A204.1 (cell line): ENCODE measurements around the gene SLAMF8.

Experiments
- FAIRE-seq: peaks from 2 replicates; lab custom pipeline; 2012; peaks lifted over from hg19 to GRCh38; lab: Jason Lieb, UNC

SLAMF8 gene

DNA sequence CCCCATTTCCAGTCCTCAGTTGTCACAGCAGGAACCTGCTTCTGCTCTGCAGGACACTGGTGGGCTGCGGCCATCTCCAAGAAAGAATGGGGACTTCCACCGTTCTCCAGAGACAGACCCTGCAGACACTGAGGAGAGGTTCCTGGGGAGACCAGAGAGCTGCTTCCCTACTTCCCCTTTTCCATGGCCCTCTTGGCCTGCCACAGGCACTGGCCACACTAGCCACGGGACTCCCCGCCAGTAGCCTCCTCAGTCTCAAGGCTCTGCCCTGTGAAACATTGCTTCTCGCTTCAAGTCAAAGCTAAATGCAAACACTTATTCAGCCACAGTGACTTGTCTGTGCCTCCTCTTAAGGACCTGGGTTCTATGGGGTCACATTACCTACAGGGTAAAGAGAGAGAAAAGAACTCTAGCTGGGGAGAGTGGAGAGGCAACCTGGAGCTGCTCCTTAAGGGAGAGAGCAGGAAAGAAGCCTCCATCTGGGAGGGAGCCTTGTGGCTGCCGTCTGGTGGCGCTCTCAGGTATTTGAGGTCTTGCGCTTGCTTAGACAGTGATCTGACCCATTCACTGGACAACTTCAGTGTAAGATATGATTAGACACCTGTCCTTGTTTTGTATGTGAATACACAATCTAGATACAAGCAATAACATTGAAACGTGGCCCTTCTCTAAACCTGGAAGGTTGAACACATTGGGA, 5.4 kb upstream of the SLAMF8 start:
- no peak for FAIRE-seq

DNA sequence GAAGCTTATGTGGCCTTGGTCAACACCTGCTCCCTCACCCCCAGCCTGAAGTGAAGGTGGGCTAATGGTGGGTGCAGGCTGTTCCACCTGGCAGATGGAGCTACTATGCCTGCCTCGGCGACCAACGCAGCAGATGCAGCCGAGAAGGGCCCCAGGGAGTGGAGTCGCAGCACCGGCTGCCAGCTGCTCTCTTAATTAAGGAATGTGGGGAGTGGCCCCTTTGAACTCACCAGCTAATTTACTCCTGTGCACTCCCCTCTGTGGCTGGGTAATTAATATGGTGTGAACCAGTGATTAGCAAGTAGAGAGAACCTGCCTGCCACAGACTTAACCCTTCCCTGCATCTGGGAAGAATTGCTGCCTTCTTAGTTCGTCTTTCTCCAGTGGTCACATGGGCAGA, 3.3 kb upstream of the SLAMF8 start:
- FAIRE-seq: no peak

GRCh38 chr1:159825564-159825963, 1.1 kb upstream of the SLAMF8 start:
- FAIRE-seq: no peak

GRCh38 chr1:159827102-159827490, 423 bp downstream of the SLAMF8 start:
- FAIRE-seq: no peak

DNA sequence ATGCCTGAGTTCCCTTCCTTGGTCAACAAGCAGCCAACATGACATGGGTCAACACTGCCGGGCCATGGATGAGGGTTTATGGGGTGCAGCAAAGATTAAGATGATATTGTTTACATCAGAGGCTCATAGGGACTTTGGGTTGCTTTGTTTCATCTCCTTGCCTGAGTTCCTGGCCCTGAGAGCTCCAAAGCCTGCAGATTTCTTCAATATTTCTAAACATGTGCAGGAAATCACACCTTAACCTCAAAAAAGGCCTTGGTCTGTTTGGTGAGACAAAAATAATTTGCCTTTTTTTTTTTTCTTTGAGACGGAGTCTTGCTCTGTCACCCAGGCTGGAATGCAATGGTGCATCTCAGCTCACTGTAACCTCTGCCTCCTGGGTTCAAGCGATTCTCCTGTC, 876 bp downstream of the SLAMF8 start:
- no peak for FAIRE-seq

- no peak for FAIRE-seq
Measured at GRCh38 chr1:159828176-159828575, 1.5 kb downstream of the SLAMF8 start.

GRCh38 chr1:159828581-159829272, 2.1 kb downstream of the SLAMF8 start:
- FAIRE-seq: no peak

- no peak for FAIRE-seq
Measured at GRCh38 chr1:159829273-159829634, 2.6 kb downstream of the SLAMF8 start.

GRCh38 chr1:159829822-159830465, 3.3 kb downstream of the SLAMF8 start:
- no peak for FAIRE-seq

DNA sequence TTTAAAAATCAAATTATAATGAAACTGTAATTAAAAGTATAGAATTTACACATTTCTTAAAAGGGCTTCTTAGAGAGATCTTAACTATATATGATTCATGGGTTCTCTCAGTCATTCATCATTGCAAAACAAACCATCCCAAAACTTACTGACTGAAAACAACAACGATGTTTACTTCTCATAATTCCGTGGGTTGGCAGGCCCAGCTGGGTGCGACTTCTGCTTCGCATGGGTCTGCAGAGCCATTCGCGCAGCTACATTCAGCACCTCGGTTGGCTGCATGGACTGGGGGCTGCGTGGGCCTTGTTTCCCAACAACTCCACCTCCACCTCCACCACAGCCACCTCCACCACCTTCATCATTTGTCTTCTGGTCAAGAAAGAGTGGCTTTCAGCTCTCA, 4.0 kb downstream of the SLAMF8 start:
- FAIRE-seq: no peak

GRCh38 chr1:159831412-159832141, 4.9 kb downstream of the SLAMF8 start:
- no peak for FAIRE-seq

DNA sequence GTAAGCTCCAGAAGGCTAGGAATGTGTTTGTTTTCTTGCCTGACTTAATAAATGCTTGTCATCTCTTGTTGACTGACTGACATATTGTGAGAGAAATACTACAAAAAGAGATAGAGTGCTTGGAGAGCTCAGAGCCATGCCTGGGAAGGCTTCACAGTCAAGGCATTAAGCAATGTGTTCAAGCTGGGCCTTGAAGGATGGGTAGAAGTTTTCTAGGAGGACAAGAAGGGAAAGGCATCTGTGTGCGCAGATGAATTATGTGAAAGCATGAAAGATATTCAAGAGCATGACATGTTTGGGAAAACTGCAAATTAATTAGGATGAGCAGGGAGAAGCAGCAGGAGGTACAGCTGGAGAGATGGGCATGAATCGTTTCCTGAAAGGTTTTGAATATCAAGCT, 5.6 kb downstream of the SLAMF8 start:
- no peak for FAIRE-seq

GRCh38 chr1:159835356-159835755, 8.7 kb downstream of the SLAMF8 start:
- FAIRE-seq: no peak

DNA sequence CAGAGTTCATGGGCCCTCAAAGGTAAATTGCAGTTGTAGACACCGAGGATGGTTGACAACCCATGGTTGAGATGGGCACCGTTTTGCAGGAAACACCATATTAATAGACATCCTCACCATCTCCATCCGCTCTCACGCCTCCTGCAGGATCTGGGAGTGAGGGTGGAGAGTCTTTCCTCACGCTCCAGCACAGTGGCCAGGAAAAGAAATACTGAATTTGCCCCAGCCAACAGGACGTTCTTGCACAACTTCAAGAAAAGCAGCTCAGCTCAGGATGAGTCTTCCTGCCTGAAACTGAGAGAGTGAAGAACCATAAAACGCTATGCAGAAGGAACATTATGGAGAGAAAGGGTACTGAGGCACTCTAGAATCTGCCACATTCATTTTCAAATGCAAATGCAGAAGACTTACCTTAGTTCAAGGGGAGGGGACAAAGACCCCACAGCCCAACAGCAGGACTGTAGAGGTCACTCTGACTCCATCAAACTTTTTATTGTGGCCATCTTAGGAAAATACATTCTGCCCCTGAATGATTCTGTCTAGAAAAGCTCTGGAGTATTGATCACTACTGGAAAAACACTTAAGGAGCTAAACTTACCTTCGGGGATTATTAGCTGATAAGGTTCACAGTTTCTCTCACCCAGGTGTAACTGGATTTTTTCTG, 9.3 kb downstream of the SLAMF8 start:
- FAIRE-seq: no peak

- FAIRE-seq: no peak
Measured at GRCh38 chr1:159838715-159839114, 12.0 kb downstream of the SLAMF8 start.

DNA sequence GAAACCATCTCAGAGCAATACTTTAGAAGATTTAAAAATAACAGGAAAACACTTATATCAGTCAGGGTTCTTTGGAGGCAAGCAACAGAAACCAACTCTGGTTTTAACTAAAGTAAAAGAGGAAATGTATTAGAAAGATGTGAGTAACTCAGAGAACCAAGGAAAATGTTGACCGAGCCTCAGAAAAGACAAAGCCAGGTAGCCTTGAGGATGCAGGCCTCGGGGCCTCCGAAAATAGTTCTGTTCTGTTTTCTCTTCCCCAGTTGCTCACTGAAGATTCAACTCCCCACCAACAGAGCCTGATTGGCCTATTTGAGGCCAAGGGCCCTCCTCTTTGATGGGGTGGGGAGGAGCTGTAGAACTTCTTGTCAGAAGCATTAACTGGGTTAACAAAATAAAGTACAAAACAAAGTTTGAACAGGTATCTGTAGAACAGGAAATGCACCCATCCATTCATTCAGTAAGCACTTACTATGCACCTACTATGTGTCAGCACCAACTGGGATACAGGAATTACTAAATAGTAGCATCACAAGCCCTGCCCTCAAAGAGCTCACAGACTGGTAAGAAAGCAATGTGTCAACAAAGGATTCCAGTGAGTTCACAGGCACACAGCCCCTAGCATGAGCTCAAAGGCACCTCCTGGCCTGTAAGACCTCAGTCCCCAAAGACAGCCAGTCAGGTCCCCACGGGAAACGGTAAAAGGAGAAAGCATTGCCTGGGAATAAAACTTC, 12.6 kb downstream of the SLAMF8 start:
- no peak for FAIRE-seq

- no peak for FAIRE-seq
Measured at GRCh38 chr1:159841749-159842148, 15.1 kb downstream of the SLAMF8 start.

GRCh38 chr1:159843459-159843858, 16.8 kb downstream of the SLAMF8 start:
- FAIRE-seq: no peak

DNA sequence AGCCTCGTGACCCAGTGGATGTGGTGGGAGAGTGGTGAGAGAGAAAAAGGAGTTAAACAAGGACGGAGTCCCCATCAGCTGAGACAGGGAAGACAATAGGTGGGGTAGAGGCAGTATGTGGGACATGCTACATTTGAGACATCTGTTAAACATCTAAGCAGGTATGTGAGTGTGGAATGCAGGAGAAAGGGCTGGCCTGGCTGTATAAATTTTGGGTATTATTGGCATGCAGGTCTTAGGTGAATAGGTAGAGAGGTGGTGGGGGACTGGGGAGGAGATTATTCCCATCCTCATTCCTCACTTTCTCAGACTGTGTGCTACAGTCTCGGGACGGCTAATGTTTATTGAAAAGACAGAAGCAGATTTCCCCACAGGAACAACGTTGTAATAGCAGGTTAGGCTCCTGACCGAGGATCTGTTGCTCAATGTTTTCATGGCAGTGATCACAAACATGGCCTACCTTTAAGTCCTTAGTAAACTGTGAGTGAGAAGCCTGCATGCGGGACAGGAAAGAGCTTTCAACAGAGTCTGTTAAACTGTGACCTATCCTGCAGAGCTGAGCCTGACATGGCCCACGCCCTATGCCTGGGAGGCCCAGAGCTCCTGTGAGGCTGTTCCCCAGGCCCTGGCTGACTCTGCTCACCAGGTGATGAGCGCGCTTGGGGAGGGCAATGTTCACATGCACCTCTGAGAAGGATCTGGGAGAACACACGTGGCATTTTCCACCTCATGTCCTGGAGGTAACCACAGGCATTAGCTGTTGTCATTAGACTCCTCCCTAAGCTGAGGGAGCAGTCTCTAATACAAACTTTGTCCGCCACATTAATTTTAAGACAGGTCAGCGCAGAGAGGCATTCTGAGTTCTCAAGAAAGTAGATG, 19.3 kb downstream of the SLAMF8 start:
- no peak for FAIRE-seq

DNA sequence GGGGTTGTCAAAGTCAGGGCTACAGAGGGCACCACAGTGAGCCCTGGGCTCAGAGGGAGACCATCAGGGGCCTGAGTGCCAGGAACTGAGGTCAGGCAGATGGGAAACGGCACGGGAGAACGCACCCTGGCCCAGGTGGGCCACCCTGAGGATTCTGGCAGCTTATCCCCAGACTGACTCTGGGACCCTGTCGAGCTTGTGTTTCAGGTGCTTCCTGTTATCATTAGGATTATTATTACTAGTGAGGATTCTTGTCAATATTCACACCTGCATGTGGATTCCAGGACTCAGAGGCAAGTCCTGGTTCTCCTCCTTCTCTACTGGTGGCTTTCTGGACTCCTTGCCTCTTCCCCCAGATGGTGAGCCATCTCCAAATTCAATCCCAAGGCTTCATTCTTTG, 20.6 kb downstream of the SLAMF8 start:
- no peak for FAIRE-seq

GRCh38 chr1:159848326-159848725, 21.7 kb downstream of the SLAMF8 start:
- no peak for FAIRE-seq
